ENCODE measurements around the gene GNB1L. TPM values are rescaled to one million over a fixed set of nuclear protein-coding genes. Genes with fewer than 3 reads are reported as not detected.

Gene GNB1L
- total RNA-seq, 1 experiment from 2014 or later, result 17.9 TPM

GRCh38 chr22:19853879-19854777 lies 546 bp downstream of the GNB1L start:
- POLR2A ChIA-PET (ENCODE audit: low non-redundant PET), result no interaction called here
- CTCF ChIA-PET, result interaction anchor here (0.6 kb wide), 1 partner anchor 100 kb away, joined by 4 read pairs; no protein-coding TSS in a partner anchor
- no peak for DNase-seq (ENCODE audit: low spot score)
- TF ChIP-seq CTCF (conservative IDR thresholded peaks at IDR 0.05; ENCODE audit: low read depth, low read length) (no peak), EZH2 (IDR thresholded peaks at IDR 0.05; ENCODE audit: borderline replicate concordance, low read depth, low read length, poor library complexity, severe bottlenecking) (no peak)
- Histone ChIP-seq H3K27ac (ENCODE audit: low read depth, low read length, poor library complexity, severe bottlenecking) (peak overlapping the region; percentile 95), H3K27me3 (replicated peaks; ENCODE audit: insufficient read depth, low read depth, low read length, poor library complexity) (no peaks in the 10 kb centered on the region), H3K4me1 (ENCODE audit: insufficient read depth, low read length, poor library complexity, severe bottlenecking) (peaks cover 11% of the 10 kb centered on the region), H3K9me3 (ENCODE audit: low read depth, low read length, poor library complexity, severe bottlenecking) (no peaks in the 10 kb centered on the region), H3K4me3 (ENCODE audit: low read depth, low read length, poor library complexity, severe bottlenecking) (peak overlapping the region; percentile 96), H3K36me3 (ENCODE audit: insufficient read depth, low read length, poor library complexity, severe bottlenecking) (peaks cover 27% of the 10 kb centered on the region)
- intact Hi-C loops (cut with micrococcal nuclease; ENCODE audit: unreplicated experiment), result no loop called here
- BruUV-seq (replicated peaks), result no TSS peak

GRCh38 chr22:19853058-19853878 lies 1.4 kb downstream of the GNB1L start:
- Histone ChIP-seq H3K9me3 (ENCODE audit: low read depth, low read length, poor library complexity, severe bottlenecking) (no peaks in the 10 kb centered on the region), H3K4me3 (ENCODE audit: low read depth, low read length, poor library complexity, severe bottlenecking) (peak overlapping the region; percentile 96), H3K27ac (ENCODE audit: low read depth, low read length, poor library complexity, severe bottlenecking) (peak overlapping the region; percentile 95), H3K27me3 (replicated peaks; ENCODE audit: insufficient read depth, low read depth, low read length, poor library complexity) (no peaks in the 10 kb centered on the region), H3K36me3 (ENCODE audit: insufficient read depth, low read length, poor library complexity, severe bottlenecking) (peaks cover 27% of the 10 kb centered on the region), H3K4me1 (ENCODE audit: insufficient read depth, low read length, poor library complexity, severe bottlenecking) (peaks cover 11% of the 10 kb centered on the region)
- intact Hi-C loops (cut with micrococcal nuclease; ENCODE audit: unreplicated experiment), result no loop called here
- TF ChIP-seq CTCF (conservative IDR thresholded peaks at IDR 0.05; ENCODE audit: low read depth, low read length), result no peak
- no peak for TF ChIP-seq EZH2 (IDR thresholded peaks at IDR 0.05; ENCODE audit: borderline replicate concordance, low read depth, low read length, poor library complexity, severe bottlenecking)
- CTCF ChIA-PET, result no interaction called here
- BruUV-seq (replicated peaks), result no TSS peak
- no peak for DNase-seq (ENCODE audit: low spot score)
- POLR2A ChIA-PET (ENCODE audit: low non-redundant PET), result no interaction called here

- H3K36me3 ChIP-seq (ENCODE audit: insufficient read depth, low read length, poor library complexity, severe bottlenecking), result peaks cover 31% of the 10 kb centered on the region
- no peaks in the 10 kb centered on the region for H3K27me3 ChIP-seq (replicated peaks; ENCODE audit: insufficient read depth, low read depth, low read length, poor library complexity)
- CTCF ChIA-PET, result no interaction called here
- intact Hi-C loops (cut with micrococcal nuclease; ENCODE audit: unreplicated experiment), result no loop called here
- no peak for TF ChIP-seq CTCF (conservative IDR thresholded peaks at IDR 0.05; ENCODE audit: low read depth, low read length)
- TF ChIP-seq EZH2 (IDR thresholded peaks at IDR 0.05; ENCODE audit: borderline replicate concordance, low read depth, low read length, poor library complexity, severe bottlenecking), result no peak
- POLR2A ChIA-PET (ENCODE audit: low non-redundant PET), result no interaction called here
- H3K4me1 ChIP-seq (ENCODE audit: insufficient read depth, low read length, poor library complexity, severe bottlenecking), result peaks cover 11% of the 10 kb centered on the region
- H3K27ac ChIP-seq (ENCODE audit: low read depth, low read length, poor library complexity, severe bottlenecking), result no peak overlapping the region
- no TSS peak for BruUV-seq (replicated peaks)
- no peaks in the 10 kb centered on the region for H3K9me3 ChIP-seq (ENCODE audit: low read depth, low read length, poor library complexity, severe bottlenecking)
- no peak for DNase-seq (ENCODE audit: low spot score)
- H3K4me3 ChIP-seq (ENCODE audit: low read depth, low read length, poor library complexity, severe bottlenecking), result no peak overlapping the region
Measured at GRCh38 chr22:19852177-19852781, 2.4 kb downstream of the GNB1L start.

Measured in A673 (cell line).